Right lobe of liver (tissue), 4 donors: ENCODE data around the gene NDUFA5.

ENCODE experiments used
- CTCF ChIP-seq, 4 donors: fragments of 200-600 bp in 3 of 4; fragments of 450-650 bp in 1 of 4; IDR thresholded peaks; one replicate each; pipeline versions ENCODE4 v1.5.1 to v1.8.0; 2016 to 2022; ENCODE audit warnings: antibody characterized with exemption in 4 of 4, mild to moderate bottlenecking in 2 of 4
- POLR2A ChIP-seq: fragments of 450-650 bp; IDR thresholded peaks from one replicate; pipeline ENCODE4 v1.6.1; 2017; ENCODE audit warnings: antibody characterized with exemption, mild to moderate bottlenecking
- donor health status: DM: no; HTN: no; CAD: no.
- donor health status: DM: no; HTN: no; CAD: no.
- donor health status: DM: no; HTN: yes; CAD: no.

GRCh38 chr7:123562121-123562520 lies 4.5 kb upstream of the NDUFA5 start:
- TF ChIP-seq CTCF (IDR thresholded peaks at IDR 0.05), result no peak
- no peak for TF ChIP-seq POLR2A
